ENCODE measurements around the gene TMC5. TPM values are rescaled to one million over a fixed set of nuclear protein-coding genes. Genes with fewer than 3 reads are reported as not detected.

TMC5 gene
- total RNA-seq, 1 experiment from 2014 or later: 1.2 TPM

GRCh38 chr16:19486051-19486450 lies 68.4 kb downstream of the TMC5 start:
- Histone ChIP-seq H3K23me2 (ENCODE audit: insufficient read length, low read depth, low read length, poor library complexity, severe bottlenecking) (no peaks in the 10 kb centered on the region), H2AK5ac (ENCODE audit: insufficient read length, low read length) (no peak overlapping the region), H2BK120ac (ENCODE audit: low read depth, low read length, poor library complexity, severe bottlenecking) (no peak overlapping the region), H3K14ac (ENCODE audit: insufficient read depth, low read length) (no peak overlapping the region), H3K27me3 (ENCODE audit: insufficient read depth, low read length) (no peaks in the 10 kb centered on the region), H4K5ac (ENCODE audit: insufficient read length, low read depth, low read length) (no peak overlapping the region), H3K4me1 (ENCODE audit: insufficient read depth, low read length) (peaks cover 10% of the 10 kb centered on the region; the same call in 1 of the 2 replicates), H3K4me2 (ENCODE audit: insufficient read depth, insufficient read length, low read length) (no peak overlapping the region), H3K56ac (ENCODE audit: insufficient read length, low read depth, low read length) (no peak overlapping the region), H2BK5ac (ENCODE audit: insufficient read length, low read length) (no peak overlapping the region), H3K9ac (ENCODE audit: extremely low read depth, insufficient read length, low read length) (no peak overlapping the region), H2BK20ac (ENCODE audit: low read depth, low read length, poor library complexity, severe bottlenecking) (no peak overlapping the region), H4K8ac (replicated peaks; ENCODE audit: insufficient read length, low read depth, low read length) (no peak overlapping the region), H2BK15ac (ENCODE audit: low read depth, low read length) (no peak overlapping the region), H2BK12ac (ENCODE audit: insufficient read length, low read depth, low read length) (no peak overlapping the region), H4K20me1 (ENCODE audit: control insufficient read depth, insufficient read depth, insufficient read length) (no peaks in the 10 kb centered on the region), H3K79me1 (ENCODE audit: insufficient read depth, low read depth, low read length, poor library complexity, severe bottlenecking) (no peaks in the 10 kb centered on the region), H3K9me3 (ENCODE audit: control insufficient read depth, low read depth, low read length) (no peaks in the 10 kb centered on the region), H4K91ac (ENCODE audit: insufficient read length, low read depth, low read length) (no peak overlapping the region), H3K18ac (ENCODE audit: insufficient read length, low read depth, low read length) (no peak overlapping the region), H2AFZ (ENCODE audit: low read length) (no peak overlapping the region), H3K79me2 (ENCODE audit: insufficient read depth, low read length) (no peaks in the 10 kb centered on the region), H3T11ph (ENCODE audit: low read length) (no peak overlapping the region), H3K23ac (ENCODE audit: insufficient read length, low read depth, low read length) (no peak overlapping the region), H3K4ac (ENCODE audit: low read depth, low read length) (no peak overlapping the region), H3K27ac (ENCODE audit: insufficient read length, low read depth, low read length) (no peak overlapping the region)
- Mint-ChIP-seq H3K27ac (no peak overlapping the region), H3K27me3 (ENCODE audit: low read depth) (peaks cover 3% of the 10 kb centered on the region), H3K36me3 (ENCODE audit: insufficient read depth in 1 of 3, low read depth in 3 of 3) (peaks cover 0 to 18% (median 11%) of the 10 kb centered on the region in 3 experiments), H3K4me1 (peaks cover 23 to 33% of the 10 kb centered on the region in 2 experiments), H3K4me3 (no peak overlapping the region), H3K9me3 (peaks cover 4 to 11% of the 10 kb centered on the region in 2 experiments; a peak in 3 of 5 replicates)
- no peak for TF ChIP-seq CTCF (conservative IDR thresholded peaks at IDR 0.05)
- no peak for DNase-seq
- no CpG with 5 or more reads among the region's 4 CpGs for WGBS (ENCODE audit: extremely low coverage, insufficient read length, low lambda C conversion rate)
